BJ (cell line): ENCODE data around the gene ARHGAP8. TPM values are rescaled to one million over a fixed set of nuclear protein-coding genes. Genes with fewer than 3 reads are reported as not detected.

Experiments used
- CTCF ChIA-PET: fragments of 350-600 bp; formaldehyde crosslinking; extraction: SDS; loops from one replicate; lab custom pipeline; 2021; ENCODE audit warnings: antibody characterized with exemption, inconsistent platforms; lab: Yijun Ruan, JAX
- POLR2A ChIA-PET: fragments of 300-600 bp; sonication (Branson Sonifier 250); formaldehyde crosslinking; extraction: SDS; loops from one replicate; lab custom pipeline; 2021; ENCODE audit warnings: antibody characterized with exemption; lab: Charles Lee
- DNase-seq: peaks from one replicate; pipeline ENCODE4 v3.0.0-alpha.2; 2011; ENCODE audit warnings: low read depth
- H3K27me3 ChIP-seq: 2 replicates; pipeline ENCODE4 v1.6.0; 2011; ENCODE audit warnings: low read length; ENCODE audit not compliant: control insufficient read depth, insufficient read depth
- H3K36me3 ChIP-seq: 2 replicates; pipeline ENCODE4 v1.5.1; 2011; ENCODE audit warnings: low read length; ENCODE audit not compliant: control insufficient read depth, insufficient read depth
- H3K4me3 ChIP-seq: 2 replicates; pipeline ENCODE4 v1.5.1; 2011; ENCODE audit warnings: low read depth, mild to moderate bottlenecking, control low read depth, low read length
- CTCF ChIP-seq: IDR thresholded peaks from 2 replicates; pipeline ENCODE4 v1.5.1; 2011; ENCODE audit warnings: low read depth, mild to moderate bottlenecking, control low read depth, inconsistent platforms, low read length, moderate library complexity; ENCODE audit not compliant: insufficient read depth
- polyA plus RNA-seq: library from polyadenylated mRNA; depleted of rRNA; stranded (reverse); fragments of >200 nt; gene quantifications from 2 replicates; pipeline ENCODE4 v1.2.3, GENCODE V29; 2011

ARHGAP8 gene
- polyA plus RNA-seq, 1 experiment = 0.39 TPM

DNA sequence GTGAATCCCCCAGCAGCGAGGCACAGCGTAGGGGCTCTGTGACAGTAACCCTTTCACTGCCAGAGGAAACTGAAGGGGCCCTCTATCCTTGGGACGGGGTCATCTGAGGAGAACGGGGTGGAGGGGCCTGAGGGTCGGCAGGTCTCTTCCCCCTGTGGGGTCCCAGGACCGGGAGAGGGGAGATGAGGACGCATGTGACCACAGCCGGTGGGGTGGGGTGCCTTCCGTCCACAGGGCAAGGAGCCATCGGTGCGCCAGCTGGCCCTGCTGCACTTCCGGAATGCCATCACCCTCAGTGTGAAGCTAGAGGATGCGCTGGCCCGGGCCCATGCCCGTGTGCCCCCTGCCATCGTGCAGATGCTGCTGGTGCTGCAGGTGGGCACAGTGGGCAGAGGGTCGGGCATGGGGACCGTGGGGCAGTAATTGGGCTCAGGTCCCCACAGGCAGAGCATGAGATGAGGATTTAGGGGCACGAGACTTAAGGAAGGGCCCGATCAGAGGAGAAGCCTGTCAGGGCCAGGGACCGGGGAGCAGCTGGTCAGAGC is 20.3 kb upstream of the ARHGAP8 start:
- H3K4me3 ChIP-seq = no peak overlapping the region
- no peak for DNase-seq
- no peaks in the 10 kb centered on the region for H3K27me3 ChIP-seq
- no peak for TF ChIP-seq CTCF
- ChIA-PET POLR2A (no interaction called here), CTCF (interaction anchor here (1.4 to 12.9 kb wide), 2 partner anchors 37 to 47 kb away, joined by 3 to 142 read pairs; no protein-coding TSS in a partner anchor)
- peaks cover 15% of the 10 kb centered on the region for H3K36me3 ChIP-seq

GRCh38 chr22:44732661-44733060 is 19.7 kb upstream of the ARHGAP8 start:
- CTCF ChIA-PET = interaction anchor here (1.4 to 12.9 kb wide), 2 partner anchors 37 to 48 kb away, joined by 3 to 142 read pairs; no protein-coding TSS in a partner anchor
- POLR2A ChIA-PET = no interaction called here
- no peak for TF ChIP-seq CTCF
- Histone ChIP-seq H3K36me3 (peaks cover 11% of the 10 kb centered on the region), H3K27me3 (no peaks in the 10 kb centered on the region), H3K4me3 (no peak overlapping the region)
- no peak for DNase-seq

- H3K27me3 ChIP-seq = no peaks in the 10 kb centered on the region
- ChIA-PET POLR2A (no interaction called here), CTCF (interaction anchor here (0.9 to 12.9 kb wide), 3 partner anchors 10 to 48 kb away, joined by 5 to 142 read pairs (median 23); no protein-coding TSS in a partner anchor)
- H3K36me3 ChIP-seq = peaks cover 8% of the 10 kb centered on the region
- DNase-seq = no peak
- H3K4me3 ChIP-seq = no peak overlapping the region
- TF ChIP-seq CTCF = no peak
Measured at GRCh38 chr22:44733426-44734106, 18.8 kb upstream of the ARHGAP8 start.

GRCh38 chr22:44734278-44734677 is 18.1 kb upstream of the ARHGAP8 start:
- peaks cover 6% of the 10 kb centered on the region for H3K36me3 ChIP-seq
- no peak for TF ChIP-seq CTCF
- CTCF ChIA-PET = interaction anchor here (0.9 to 12.9 kb wide), 4 partner anchors 9 to 48 kb away, joined by 5 to 142 read pairs (median 16); no protein-coding TSS in a partner anchor
- H3K4me3 ChIP-seq = no peak overlapping the region
- POLR2A ChIA-PET = no interaction called here
- no peak for DNase-seq
- H3K27me3 ChIP-seq = no peaks in the 10 kb centered on the region

GRCh38 chr22:44734801-44735517 is 17.4 kb upstream of the ARHGAP8 start:
- Histone ChIP-seq H3K36me3 (peaks cover 6% of the 10 kb centered on the region), H3K27me3 (no peaks in the 10 kb centered on the region), H3K4me3 (no peak overlapping the region)
- POLR2A ChIA-PET = no interaction called here
- DNase-seq = no peak
- TF ChIP-seq CTCF = no peak
- CTCF ChIA-PET = interaction anchor here (0.6 to 12.9 kb wide), 12 partner anchors 8 to 86 kb away, joined by 3 to 142 read pairs (median 6); no protein-coding TSS in a partner anchor
